ENCODE data around the gene KLHL26. TPM values are rescaled to one million over a fixed set of nuclear protein-coding genes. Genes with fewer than 3 reads are reported as not detected.
A peak's percentile ranks its signal among the peaks of the same experiment; 100 is the strongest.

KLHL26 gene
- total and polyA plus RNA-seq, 2 of the 13 experiments (the other 11 are each of a cell fraction or from before 2014, with no cell fraction given), result 1.5 to 1.7 TPM

DNA sequence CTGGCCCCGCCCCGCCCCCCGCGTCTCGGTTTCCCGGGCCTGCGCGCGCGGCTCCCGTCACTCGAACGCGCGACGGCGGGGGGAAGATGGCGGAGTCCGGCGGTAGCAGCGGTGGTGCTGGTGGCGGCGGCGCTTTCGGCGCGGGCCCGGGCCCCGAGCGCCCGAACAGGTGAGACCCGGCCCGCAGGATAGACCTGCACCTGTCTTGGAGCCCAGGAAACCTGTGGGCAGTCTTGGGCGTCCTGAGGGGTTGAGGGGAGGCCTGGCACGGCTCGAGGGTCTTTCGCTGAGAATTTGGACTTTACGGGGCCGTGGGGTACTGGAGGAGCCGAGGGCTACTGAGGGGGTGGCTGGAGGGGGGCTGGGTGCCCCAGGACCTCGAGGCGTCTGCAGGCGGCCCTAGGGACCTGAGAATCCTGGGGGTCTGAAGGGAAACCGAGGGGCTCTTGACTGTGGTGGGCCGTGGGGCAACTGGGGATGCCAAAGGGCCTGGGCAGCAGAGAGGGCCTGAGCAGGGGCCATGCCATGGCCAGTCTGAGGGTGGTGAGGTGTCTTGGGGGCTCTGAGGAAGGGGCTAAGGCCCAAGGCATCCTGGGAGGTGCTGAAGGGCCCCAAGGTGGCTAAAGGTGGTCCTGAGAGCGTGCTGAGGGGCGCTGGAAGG, at the start of gene KLHL26 (continued):
- TF ChIP-seq ZNF713 (CRISPR knock-in tag; IDR thresholded peaks at IDR 0.05), result no peak
- no peak for TF ChIP-seq ZNF292 (CRISPR knock-in tag; IDR thresholded peaks at IDR 0.05; ENCODE audit: borderline replicate concordance, low read depth)
- TF ChIP-seq, protein P1, sequence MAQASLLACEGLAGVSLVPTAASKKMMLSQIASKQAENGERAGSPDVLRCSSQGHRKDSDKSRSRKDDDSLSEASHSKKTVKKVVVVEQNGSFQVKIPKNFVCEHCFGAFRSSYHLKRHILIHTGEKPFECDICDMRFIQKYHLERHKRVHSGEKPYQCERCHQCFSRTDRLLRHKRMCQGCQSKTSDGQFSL (CRISPR knock-in tag; IDR thresholded peaks at IDR 0.05), result no peak
- TF ChIP-seq TAF1 (CRISPR knock-in tag; IDR thresholded peaks at IDR 0.05), result peak; percentile 71
- TF ChIP-seq, protein P2, sequence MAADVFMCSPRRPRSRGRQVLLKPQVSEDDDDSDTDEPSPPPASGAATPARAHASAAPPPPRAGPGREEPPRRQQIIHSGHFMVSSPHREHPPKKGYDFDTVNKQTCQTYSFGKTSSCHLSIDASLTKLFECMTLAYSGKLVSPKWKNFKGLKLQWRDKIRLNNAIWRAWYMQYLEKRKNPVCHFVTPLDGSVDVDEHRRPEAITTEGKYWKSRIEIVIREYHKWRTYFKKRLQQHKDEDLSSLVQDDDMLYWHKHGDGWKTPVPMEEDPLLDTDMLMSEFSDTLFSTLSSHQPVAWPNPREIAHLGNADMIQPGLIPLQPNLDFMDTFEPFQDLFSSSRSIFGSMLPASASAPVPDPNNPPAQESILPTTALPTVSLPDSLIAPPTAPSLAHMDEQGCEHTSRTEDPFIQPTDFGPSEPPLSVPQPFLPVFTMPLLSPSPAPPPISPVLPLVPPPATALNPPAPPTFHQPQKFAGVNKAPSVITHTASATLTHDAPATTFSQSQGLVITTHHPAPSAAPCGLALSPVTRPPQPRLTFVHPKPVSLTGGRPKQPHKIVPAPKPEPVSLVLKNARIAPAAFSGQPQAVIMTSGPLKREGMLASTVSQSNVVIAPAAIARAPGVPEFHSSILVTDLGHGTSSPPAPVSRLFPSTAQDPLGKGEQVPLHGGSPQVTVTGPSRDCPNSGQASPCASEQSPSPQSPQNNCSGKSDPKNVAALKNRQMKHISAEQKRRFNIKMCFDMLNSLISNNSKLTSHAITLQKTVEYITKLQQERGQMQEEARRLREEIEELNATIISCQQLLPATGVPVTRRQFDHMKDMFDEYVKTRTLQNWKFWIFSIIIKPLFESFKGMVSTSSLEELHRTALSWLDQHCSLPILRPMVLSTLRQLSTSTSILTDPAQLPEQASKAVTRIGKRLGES (CRISPR knock-in tag; IDR thresholded peaks at IDR 0.05; ENCODE audit: borderline replicate concordance), result no peak
- TF ChIP-seq HNF4A (CRISPR knock-in tag; IDR thresholded peaks at IDR 0.05), result no peak
- no peak for TF ChIP-seq ZNF530 (CRISPR knock-in tag; IDR thresholded peaks at IDR 0.05; ENCODE audit: low read depth)
- TF ChIP-seq SIX1 (CRISPR knock-in tag; IDR thresholded peaks at IDR 0.05; ENCODE audit: borderline replicate concordance), result no peak
- TF ChIP-seq TP53 (CRISPR knock-in tag; conservative IDR thresholded peaks at IDR 0.05), result no peak
- peak; percentile 45; the same call in 1 of the 2 replicates for TF ChIP-seq POLR2AphosphoS5 (IDR thresholded peaks at IDR 0.05; ENCODE audit: low read depth, low read length)
- no peak for TF ChIP-seq CEBPG (CRISPR knock-in tag; IDR thresholded peaks at IDR 0.05)
- TF ChIP-seq SATB2 (CRISPR knock-in tag; IDR thresholded peaks at IDR 0.05), result no peak
- TF ChIP-seq ZNF446 (CRISPR knock-in tag; IDR thresholded peaks at IDR 0.05), result 0 out of 2 replicates have a peak, but pooled peaks have one; percentile 40
- TF ChIP-seq SRSF9 (IDR thresholded peaks at IDR 0.05; ENCODE audit: borderline replicate concordance, insufficient read depth, low read depth, low read length, poor library complexity, severe bottlenecking), result no peak
- TF ChIP-seq ZNF430 (CRISPR knock-in tag; IDR thresholded peaks at IDR 0.05), result peak; percentile 56; the same call in 1 of the 2 replicates
- TF ChIP-seq MEIS2 (CRISPR knock-in tag; IDR thresholded peaks at IDR 0.05), result no peak
- TF ChIP-seq, protein P3, sequence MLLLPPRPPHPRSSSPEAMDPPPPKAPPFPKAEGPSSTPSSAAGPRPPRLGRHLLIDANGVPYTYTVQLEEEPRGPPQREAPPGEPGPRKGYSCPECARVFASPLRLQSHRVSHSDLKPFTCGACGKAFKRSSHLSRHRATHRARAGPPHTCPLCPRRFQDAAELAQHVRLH (CRISPR knock-in tag; IDR thresholded peaks at IDR 0.05; ENCODE audit: borderline replicate concordance, low read depth), result no peak
- TF ChIP-seq, protein P4, sequence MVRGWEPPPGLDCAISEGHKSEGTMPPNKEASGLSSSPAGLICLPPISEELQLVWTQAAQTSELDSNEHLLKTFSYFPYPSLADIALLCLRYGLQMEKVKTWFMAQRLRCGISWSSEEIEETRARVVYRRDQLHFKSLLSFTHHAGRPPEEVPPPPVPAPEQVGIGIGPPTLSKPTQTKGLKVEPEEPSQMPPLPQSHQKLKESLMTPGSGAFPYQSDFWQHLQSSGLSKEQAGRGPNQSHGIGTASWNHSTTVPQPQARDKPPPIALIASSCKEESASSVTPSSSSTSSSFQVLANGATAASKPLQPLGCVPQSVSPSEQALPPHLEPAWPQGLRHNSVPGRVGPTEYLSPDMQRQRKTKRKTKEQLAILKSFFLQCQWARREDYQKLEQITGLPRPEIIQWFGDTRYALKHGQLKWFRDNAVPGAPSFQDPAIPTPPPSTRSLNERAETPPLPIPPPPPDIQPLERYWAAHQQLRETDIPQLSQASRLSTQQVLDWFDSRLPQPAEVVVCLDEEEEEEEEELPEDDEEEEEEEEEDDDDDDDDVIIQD (CRISPR knock-in tag; IDR thresholded peaks at IDR 0.05; ENCODE audit: low read depth), result no peak
- TF ChIP-seq, protein P5, sequence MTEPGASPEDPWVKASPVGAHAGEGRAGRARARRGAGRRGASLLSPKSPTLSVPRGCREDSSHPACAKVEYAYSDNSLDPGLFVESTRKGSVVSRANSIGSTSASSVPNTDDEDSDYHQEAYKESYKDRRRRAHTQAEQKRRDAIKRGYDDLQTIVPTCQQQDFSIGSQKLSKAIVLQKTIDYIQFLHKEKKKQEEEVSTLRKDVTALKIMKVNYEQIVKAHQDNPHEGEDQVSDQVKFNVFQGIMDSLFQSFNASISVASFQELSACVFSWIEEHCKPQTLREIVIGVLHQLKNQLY (CRISPR knock-in tag; IDR thresholded peaks at IDR 0.05), result no peak
- TF ChIP-seq ZNF557 (CRISPR knock-in tag; IDR thresholded peaks at IDR 0.05), result no peak
- TF ChIP-seq, protein P6, sequence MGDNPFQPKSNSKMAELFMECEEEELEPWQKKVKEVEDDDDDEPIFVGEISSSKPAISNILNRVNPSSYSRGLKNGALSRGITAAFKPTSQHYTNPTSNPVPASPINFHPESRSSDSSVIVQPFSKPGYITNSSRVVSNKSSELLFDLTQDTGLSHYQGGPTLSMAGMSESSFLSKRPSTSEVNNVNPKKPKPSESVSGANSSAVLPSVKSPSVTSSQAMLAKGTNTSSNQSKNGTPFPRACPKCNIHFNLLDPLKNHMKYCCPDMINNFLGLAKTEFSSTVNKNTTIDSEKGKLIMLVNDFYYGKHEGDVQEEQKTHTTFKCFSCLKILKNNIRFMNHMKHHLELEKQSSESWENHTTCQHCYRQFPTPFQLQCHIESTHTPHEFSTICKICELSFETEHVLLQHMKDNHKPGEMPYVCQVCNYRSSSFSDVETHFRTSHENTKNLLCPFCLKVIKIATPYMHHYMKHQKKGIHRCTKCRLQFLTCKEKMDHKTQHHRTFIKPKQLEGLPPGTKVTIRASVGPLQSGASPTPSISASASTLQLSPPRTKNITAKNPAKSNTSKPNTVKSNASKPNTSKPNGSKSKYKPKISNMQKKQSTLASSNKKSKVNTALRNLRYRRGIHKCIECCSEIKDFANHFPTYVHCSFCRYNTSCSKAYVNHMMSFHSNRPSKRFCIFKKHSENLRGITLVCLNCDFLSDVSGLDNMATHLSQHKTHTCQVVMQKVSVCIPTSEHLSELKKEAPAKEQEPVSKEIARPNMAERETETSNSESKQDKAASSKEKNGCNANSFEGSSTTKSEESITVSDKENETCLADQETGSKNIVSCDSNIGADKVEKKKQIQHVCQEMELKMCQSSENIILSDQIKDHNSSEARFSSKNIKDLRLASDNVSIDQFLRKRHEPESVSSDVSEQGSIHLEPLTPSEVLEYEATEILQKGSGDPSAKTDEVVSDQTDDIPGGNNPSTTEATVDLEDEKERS (CRISPR knock-in tag; IDR thresholded peaks at IDR 0.05), result no peak
- TF ChIP-seq ZNF468 (CRISPR knock-in tag; IDR thresholded peaks at IDR 0.05), result no peak
